ENCODE data around the gene TNFAIP1. TPM values are rescaled to one million over a fixed set of nuclear protein-coding genes. Genes with fewer than 3 reads are reported as not detected.
"Not testable (repeated sequence)": the region's sequence is repeated elsewhere in the genome, so short reads cannot be mapped to it uniquely, and the experiment has no call there.

TNFAIP1 gene
- total RNA-seq, 4 donors from 2014 or later: 18.2 to 67.1 (median 38.4) TPM

GRCh38 chr17:28335959-28336871, 654 bp downstream of the TNFAIP1 start:
- H3K36me3 ChIP-seq: no peaks in the 10 kb centered on the region
- no peaks in the 10 kb centered on the region for H3K9me3 ChIP-seq
- peak overlapping the region; percentile 89 to 96 for H3K27ac ChIP-seq
- H3K27me3 ChIP-seq: no peaks in the 10 kb centered on the region
- H3K4me1 ChIP-seq: peaks cover 6 to 16% of the 10 kb centered on the region in 2 donors
- peak overlapping the region; percentile 98 to 99 for H3K4me3 ChIP-seq
- TF ChIP-seq POLR2A (IDR thresholded peaks at IDR 0.05) (peak in 1 of 2 donors; percentile 46), CTCF (IDR thresholded peaks at IDR 0.05) (no peak)
- intact Hi-C loops (cut with DNase I; ENCODE audit: low total_unique reads): no loop called here
- peak; percentile 49 to 61 for DNase-seq

- intact Hi-C loops (cut with DNase I; ENCODE audit: low total_unique reads): no loop called here
- no peak for DNase-seq
- Histone ChIP-seq H3K27ac (peak overlapping the region in 1 of 2 donors; percentile 27), H3K36me3 (no peaks in the 10 kb centered on the region), H3K4me3 (no peak overlapping the region), H3K9me3 (no peaks in the 10 kb centered on the region), H3K27me3 (no peaks in the 10 kb centered on the region), H3K4me1 (peaks cover 6 to 16% of the 10 kb centered on the region in 2 donors)
- TF ChIP-seq POLR2A (IDR thresholded peaks at IDR 0.05): no peak
- no peak for TF ChIP-seq CTCF (IDR thresholded peaks at IDR 0.05)
These were observed 2.7 kb downstream of the TNFAIP1 start for GRCh38 chr17:28338056-28338768.

DNA sequence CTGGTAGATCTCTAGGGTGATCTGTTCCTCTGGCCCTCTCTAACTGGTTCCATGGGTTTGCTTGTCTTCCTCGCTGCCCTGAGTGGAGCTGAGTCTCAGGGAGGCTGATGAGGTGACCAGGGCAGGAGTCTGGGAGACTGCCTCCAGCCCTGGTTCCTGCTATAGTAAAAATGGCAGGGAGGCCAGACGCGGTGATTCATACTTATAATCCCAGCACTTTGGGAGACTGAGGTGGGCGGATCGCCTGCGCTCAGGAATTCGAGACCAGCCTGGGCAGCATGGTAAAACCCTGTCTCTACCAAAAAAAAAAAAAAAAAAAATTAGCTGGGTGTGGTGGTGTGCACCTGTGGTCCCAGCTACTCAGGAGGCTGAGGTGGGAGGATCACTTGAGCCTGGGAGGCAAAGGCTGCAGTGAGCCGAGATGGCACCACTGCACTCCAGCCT, 3.2 kb downstream of the TNFAIP1 start:
- H3K27ac ChIP-seq; intact Hi-C loops (cut with DNase I; ENCODE audit: low total_unique reads); H3K27me3 ChIP-seq; H3K4me3 ChIP-seq; DNase-seq; H3K9me3 ChIP-seq; H3K36me3 ChIP-seq: not testable (repeated sequence)
- H3K4me1 ChIP-seq: peaks cover 6 to 16% of the 10 kb centered on the region in 2 donors

DNA sequence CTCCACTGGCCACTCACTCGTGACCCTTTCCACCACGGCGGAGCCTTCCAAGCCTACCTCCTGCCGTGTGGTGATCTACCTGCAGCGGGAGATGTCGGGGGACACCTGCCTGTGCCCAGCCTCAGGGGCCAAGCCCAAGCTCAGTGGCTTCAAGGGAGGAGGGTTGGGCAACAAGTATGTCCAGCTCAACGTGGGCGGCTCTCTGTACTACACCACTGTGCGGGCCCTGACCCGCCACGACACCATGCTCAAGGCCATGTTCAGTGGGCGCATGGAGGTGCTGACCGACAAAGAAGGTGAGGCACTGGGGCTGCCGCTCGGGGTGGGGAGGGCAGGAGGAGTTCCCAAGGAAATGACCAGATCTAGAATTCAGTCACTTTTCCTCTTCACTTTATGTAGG, 3.9 kb downstream of the TNFAIP1 start:
- no peak for TF ChIP-seq CTCF (IDR thresholded peaks at IDR 0.05)
- no peak for TF ChIP-seq POLR2A (IDR thresholded peaks at IDR 0.05)
- intact Hi-C loops (cut with DNase I; ENCODE audit: low total_unique reads): no loop called here

DNA sequence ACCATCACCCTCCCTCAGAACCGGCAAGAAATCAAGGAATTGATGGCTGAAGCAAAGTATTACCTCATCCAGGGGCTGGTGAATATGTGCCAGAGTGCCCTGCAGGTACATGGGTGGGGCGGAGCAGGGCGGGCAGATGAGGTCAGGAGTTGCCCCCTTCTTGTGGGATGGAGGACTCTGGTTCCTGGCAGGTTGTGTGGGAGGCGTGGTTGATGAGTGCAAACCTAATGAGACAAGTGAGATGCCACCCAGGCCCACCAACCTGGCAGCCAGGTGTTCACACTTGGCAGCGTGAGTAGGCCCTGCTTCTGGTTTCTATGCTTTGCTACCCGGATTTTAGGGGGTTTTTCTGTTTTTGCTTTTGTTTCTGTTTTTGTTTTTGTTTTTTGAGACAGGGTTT, 4.8 kb downstream of the TNFAIP1 start:
- Histone ChIP-seq H3K36me3 (no peaks in the 10 kb centered on the region), H3K9me3 (no peaks in the 10 kb centered on the region), H3K27me3 (no peaks in the 10 kb centered on the region), H3K4me1 (peaks cover 6 to 16% of the 10 kb centered on the region in 2 donors), H3K27ac (no peak overlapping the region), H3K4me3 (no peak overlapping the region)
- TF ChIP-seq CTCF (IDR thresholded peaks at IDR 0.05): no peak
- TF ChIP-seq POLR2A (IDR thresholded peaks at IDR 0.05): no peak
- intact Hi-C loops (cut with DNase I; ENCODE audit: low total_unique reads): no loop called here
- DNase-seq: no peak

More for the DNA sequence above, 3.9 kb downstream of the TNFAIP1 start:
- no peaks in the 10 kb centered on the region for H3K36me3 ChIP-seq
- no peak for DNase-seq
- no peak overlapping the region for H3K27ac ChIP-seq
- no peaks in the 10 kb centered on the region for H3K9me3 ChIP-seq
- H3K27me3 ChIP-seq: no peaks in the 10 kb centered on the region
- no peak overlapping the region for H3K4me3 ChIP-seq
- peaks cover 6 to 16% of the 10 kb centered on the region in 2 donors for H3K4me1 ChIP-seq
